GM12875 (cell line): ENCODE measurements around the gene WNT9B.

Experiments used
- H3K4me3 ChIP-seq: one replicate; pipeline ENCODE4 v1.5.1; 2011; ENCODE audit warnings: low read depth, low read length, control low read depth
- TF ChIP-seq, protein P1 (sequence below): IDR thresholded peaks from 2 replicates; pipeline ENCODE4 v1.5.1; 2011; ENCODE audit warnings: low read depth, mild to moderate bottlenecking, control low read depth, inconsistent platforms, low read length, moderate library complexity, borderline replicate concordance; ENCODE audit not compliant: insufficient read depth

The WNT9B gene

GRCh38 chr17:46889992-46890564, 38.7 kb downstream of the WNT9B start:
- no peak overlapping the region for H3K4me3 ChIP-seq
- TF ChIP-seq, protein P1, sequence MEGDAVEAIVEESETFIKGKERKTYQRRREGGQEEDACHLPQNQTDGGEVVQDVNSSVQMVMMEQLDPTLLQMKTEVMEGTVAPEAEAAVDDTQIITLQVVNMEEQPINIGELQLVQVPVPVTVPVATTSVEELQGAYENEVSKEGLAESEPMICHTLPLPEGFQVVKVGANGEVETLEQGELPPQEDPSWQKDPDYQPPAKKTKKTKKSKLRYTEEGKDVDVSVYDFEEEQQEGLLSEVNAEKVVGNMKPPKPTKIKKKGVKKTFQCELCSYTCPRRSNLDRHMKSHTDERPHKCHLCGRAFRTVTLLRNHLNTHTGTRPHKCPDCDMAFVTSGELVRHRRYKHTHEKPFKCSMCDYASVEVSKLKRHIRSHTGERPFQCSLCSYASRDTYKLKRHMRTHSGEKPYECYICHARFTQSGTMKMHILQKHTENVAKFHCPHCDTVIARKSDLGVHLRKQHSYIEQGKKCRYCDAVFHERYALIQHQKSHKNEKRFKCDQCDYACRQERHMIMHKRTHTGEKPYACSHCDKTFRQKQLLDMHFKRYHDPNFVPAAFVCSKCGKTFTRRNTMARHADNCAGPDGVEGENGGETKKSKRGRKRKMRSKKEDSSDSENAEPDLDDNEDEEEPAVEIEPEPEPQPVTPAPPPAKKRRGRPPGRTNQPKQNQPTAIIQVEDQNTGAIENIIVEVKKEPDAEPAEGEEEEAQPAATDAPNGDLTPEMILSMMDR, result no peak

- H3K4me3 ChIP-seq, result no peak overlapping the region
- TF ChIP-seq, protein P1, result no peak
Observed at GRCh38 chr17:46890638-46891037, 39.3 kb downstream of the WNT9B start.

GRCh38 chr17:46892192-46892703, 40.9 kb downstream of the WNT9B start:
- TF ChIP-seq, protein P1, result no peak
- H3K4me3 ChIP-seq, result no peak overlapping the region

DNA sequence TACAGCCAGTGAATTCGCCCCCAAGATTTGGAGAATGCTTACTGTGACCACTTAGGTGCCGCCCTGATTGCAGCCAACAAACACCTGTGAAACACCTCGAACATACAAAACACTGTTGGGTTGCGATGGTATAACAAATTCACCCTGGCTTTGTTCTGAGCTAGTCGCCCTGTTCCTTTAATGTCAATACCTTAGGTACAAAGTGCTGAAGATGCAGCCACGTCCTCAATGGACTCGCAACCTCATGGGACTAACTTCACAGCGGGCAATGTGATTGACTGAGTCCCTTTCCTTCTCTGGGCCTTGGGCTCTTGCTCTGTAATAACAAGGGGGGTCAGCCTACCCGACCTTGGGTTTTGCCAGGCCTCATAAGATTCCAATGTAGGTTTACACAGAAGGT, 42.6 kb downstream of the WNT9B start:
- TF ChIP-seq, protein P1, result no peak
- H3K4me3 ChIP-seq, result no peak overlapping the region

DNA sequence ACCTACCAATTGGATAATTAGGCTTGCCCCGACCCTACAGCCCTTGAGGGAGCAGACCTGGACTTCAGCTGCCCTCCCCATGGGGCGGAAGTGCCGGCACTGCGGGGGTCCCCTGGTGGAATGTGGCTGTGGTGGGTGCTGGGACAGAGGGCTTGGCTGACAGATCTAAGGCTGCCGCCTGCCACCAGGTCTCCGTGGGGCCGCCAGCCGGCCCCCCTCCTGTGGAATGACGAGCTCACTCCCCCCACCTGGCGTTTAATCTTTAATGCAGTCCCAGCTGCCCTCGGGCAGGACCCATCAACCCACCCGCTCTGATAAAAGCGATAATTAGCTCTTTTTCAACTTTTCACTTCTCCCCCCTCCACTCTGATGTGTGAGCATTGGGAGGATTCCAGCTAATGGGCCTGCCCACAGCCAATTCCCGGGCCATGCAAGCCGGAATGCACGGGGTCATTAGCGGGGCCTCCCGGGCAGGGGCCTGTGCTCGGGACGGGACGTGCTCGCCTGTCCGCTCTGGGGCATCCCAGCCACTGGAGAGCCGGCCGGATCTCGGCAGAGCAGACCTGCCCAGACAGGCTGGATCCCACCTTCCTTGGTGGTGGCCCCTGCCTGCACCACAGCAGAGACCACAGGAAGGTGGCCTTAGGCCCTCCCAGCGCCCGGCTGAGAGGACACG, 43.2 kb downstream of the WNT9B start:
- TF ChIP-seq, protein P1, result no peak
- no peak overlapping the region for H3K4me3 ChIP-seq

GRCh38 chr17:46895171-46895570, 43.8 kb downstream of the WNT9B start:
- no peak overlapping the region for H3K4me3 ChIP-seq
- TF ChIP-seq, protein P1, result no peak

DNA sequence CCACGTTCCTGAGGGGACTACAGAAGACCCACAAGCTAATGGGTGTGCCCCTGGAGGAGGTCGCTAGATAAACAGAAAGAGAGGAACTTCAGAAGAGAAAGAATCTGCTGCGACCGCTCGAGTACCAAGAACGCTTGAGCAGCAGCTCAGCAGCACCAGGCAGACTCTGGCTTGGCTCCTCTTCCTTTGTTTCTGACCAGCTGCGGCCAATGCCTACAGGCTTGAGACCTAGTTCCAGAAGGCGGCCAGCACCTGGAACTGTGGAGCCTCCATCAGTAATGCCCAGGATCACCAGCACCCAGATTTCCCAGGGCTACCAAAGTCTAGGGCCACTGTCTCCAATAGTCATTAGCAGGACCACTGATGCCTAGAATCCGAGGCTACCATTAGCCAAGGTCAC, 45.6 kb downstream of the WNT9B start:
- H3K4me3 ChIP-seq, result no peak overlapping the region
- TF ChIP-seq, protein P1, result no peak
